Stimulated activated CD8-positive, alpha-beta memory T cell treated with anti-CD3 and anti-CD28 coated beads, Interleukin-12 subunit alpha, Interleukin-12 subunit beta, amount 100 ng/mL, for 1 hour (primary cell): ENCODE measurements around the gene VENTX.

Experiments used
- DNase-seq: peaks from one replicate; pipeline ENCODE4 v3.0.0-alpha.2; 2020; ENCODE audit warnings: low read depth

The VENTX gene

DNA sequence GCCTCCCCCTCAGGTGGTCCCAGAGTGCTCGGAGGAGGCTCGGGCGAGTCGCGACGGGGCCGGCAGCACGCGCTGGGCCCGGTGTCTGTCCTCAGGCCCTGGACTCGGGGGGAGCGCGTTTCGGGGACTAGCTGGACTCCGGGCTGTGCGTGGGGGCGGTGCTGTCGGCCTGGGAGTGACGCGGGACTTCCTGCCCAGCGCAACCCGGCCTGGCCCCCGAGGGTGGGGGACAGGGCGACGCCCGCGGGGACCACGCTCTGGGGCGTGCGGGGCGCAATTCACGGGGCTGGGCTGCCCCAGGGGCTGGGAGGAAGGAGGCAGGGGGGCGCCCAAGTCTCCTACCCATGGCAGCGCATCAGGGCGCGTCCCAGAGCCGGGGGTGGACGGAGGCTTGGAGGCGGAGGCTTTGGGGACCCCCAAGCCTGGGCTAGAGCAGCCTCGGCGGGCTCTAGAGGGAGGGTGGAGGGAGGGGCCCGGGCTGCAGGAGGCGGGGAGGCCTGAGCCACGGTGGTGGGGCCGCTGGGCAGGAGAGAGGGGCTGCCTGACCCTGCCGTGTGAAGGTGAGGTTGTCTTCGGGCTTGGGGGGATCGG is 2.3 kb upstream of the VENTX start:
- DNase-seq: no peak

GRCh38 chr10:133235932-133236331 is 1.7 kb upstream of the VENTX start:
- no peak for DNase-seq

GRCh38 chr10:133236401-133237240 is 1.0 kb upstream of the VENTX start:
- DNase-seq: no peak

GRCh38 chr10:133237241-133237587 is 441 bp upstream of the VENTX start:
- no peak for DNase-seq

- no peak for DNase-seq
Measured at GRCh38 chr10:133238466-133238804, 780 bp downstream of the VENTX start.

GRCh38 chr10:133239990-133240389 is 2.3 kb downstream of the VENTX start:
- DNase-seq: no peak

- DNase-seq: no peak
Measured at GRCh38 chr10:133241501-133242205, 4.0 kb downstream of the VENTX start.

DNA sequence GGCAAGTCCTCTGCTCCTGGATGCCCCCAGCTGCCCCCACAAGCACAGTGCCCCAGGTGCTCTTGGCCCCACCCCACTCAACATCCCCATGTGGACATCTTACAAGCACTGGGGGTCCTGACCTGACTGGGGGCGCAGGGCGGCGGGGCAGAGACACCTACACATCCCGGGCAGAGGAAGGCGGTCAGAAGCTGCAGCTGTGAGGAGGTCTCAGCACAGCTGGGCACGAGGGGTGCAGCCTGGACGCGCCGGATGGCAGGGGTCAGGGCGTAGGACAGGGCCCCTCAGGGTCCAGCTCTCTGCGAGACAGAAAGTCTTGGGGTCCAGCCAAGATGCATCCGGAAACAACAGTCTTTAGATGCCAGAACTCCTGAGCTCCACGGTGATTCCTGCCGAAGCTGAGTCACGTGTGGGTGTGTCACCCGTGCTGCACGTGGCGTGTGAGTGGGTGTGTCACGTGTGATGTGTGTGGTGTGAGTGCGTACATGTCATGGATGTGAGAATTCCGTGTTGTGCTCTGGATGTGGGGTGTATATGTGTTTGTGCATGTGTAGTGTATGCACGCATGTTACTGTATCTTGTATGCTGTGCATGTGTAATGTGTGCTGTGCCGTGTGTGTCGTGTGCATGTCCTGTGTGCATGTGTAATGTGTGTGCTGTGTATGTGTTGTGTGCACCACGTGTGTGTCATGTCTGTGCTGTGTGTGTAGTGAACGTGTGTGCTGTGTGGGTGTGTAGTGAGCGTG is 5.1 kb downstream of the VENTX start:
- no peak for DNase-seq

DNA sequence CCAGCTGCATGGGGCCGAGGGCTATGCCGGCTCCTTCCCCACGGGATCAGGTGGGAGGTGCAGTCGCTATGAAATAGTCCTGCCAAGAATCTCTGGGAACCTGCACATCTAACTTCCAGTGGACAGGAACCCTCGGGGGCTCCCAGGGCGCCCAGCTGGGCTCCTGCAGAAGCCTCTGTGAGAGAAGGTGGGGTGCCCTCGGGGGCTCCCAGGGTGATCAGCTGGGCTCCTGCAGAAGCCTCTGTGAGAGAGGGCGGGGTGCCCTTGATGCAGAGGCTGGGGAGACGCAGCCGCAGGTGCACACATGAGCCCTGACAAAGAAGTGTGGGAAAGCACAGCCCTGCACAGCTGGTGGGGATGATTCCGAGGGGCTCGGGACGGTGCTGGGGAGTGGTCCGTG is 5.9 kb downstream of the VENTX start:
- no peak for DNase-seq

DNA sequence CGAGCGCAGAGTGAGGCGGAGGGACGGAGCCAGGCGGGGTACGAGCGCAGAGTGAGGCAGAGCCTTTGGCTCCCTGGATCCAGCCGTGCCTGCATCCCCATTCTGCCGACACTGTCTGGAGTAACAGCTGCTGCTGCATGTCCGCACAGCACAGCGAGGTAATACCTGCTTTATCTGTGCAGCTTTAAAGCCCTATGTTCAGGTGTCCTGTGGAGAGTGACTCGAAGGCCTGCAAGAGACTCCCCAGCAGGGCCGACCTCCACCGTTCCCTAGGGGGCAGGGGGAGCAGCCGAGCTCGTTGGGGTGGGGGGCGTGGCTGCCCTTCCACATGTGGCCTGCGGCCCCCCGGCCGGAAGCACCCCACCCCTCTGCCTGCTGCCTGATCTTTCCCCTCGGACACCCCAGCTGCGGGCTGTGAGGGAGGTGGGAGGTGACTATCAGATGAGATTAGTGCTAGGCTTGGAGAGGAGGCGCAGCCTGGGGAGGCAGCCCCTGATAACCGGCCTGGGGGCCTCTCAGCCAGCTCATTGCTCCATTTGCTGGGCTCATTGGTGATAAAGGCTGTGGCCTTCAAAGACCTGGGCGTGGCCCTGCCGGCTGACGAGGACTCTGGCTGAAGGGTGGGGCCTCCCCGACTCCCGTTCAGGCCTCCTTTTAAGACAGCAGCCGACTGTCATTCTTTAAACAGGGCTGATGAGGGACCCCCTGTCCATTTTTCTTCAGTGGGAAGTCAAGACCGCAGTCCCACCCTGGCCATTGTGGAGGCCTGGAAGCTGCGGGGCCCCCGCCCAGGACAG is 8.0 kb downstream of the VENTX start:
- no peak for DNase-seq

DNA sequence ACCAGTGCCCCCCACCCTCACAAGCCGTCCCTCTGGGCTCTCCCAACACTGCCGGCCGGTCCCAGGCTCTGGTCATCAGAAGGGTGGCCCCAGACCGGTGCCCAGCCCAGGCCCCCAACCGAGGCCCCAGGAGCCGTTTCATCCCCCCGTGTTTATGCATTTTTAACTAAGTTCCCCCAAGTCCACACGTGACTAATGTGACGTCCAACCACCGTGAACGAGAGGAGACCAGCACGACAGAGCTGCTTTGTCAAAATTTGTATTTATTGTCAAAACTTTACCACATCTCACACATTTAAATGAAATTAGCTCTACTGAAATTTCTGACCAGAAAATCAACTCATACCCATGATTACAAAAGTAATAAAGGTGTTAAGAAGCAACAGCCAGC is 8.6 kb downstream of the VENTX start:
- no peak for DNase-seq

DNA sequence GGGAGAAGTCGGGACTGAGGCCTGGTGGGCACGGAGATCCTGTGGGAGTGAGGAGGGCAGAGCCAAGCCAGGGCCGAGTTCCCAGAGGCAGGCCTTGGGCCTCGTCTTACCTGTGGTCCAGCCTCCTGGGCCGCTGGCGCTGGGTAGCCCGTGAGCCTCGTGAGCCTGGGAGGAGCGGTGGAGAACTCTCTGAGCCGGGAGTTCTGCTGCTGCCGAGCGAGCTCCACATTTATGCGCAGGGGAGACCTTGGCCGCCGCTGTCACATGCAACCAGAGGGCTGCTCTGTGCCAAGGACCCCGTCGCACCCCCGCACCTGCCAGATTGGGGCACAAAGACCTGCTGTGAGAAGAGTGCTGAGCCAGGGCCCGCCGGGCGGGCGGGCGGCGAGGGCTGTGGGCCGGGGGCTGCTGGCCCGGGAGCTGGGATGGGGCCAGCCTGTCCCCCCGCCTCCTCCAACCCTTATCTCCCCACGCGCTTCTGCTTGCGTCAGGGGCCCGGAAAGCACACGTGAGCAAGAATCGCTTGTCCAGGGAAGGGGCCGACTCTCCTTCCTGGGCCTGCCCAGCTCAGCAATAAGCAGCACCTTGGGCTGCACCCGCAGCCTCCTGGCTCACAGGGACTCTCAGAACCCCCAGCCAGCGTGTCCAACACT is 10.2 kb downstream of the VENTX start:
- no peak for DNase-seq

- DNase-seq: no peak
Measured at GRCh38 chr10:133248334-133248715, 10.7 kb downstream of the VENTX start.

GRCh38 chr10:133249094-133249780 is 11.6 kb downstream of the VENTX start:
- DNase-seq: no peak

DNA sequence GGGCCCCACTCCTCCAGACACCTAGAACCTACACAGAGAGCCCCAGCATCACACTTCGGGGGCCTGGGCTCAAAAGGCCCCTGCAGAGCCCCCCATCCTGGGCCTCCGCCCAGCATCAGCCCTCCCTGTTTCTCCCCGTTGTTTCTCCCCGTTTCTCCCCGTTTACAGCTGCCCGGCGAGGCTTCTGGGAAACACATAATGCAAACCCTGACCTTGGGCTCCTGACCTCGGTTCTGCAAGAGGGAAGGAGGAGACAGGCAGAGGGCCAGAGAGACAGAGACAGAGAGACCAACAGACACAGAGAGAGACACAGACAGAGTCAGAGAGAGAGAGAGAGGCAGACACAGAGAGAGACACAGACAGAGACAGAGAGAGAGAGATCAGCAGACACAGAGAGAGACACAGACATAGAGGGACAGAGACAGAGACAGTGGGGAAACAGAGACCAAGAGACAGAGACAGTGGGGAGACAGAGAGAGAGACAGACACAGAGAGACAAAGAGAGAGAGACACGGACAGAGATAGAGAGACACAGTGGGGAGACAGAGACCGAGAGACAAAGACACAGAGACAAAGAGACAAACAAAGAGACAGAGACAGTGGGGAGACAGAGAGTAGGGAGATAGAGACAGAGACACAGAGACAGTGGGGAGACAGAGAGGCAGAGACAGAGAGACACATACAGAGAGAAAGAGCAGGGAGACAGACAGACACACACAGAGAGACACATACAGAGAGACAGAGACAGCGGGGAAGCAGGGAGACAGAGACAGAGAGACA is 12.5 kb downstream of the VENTX start:
- no peak for DNase-seq

GRCh38 chr10:133251388-133252222 is 13.9 kb downstream of the VENTX start:
- no peak for DNase-seq

DNA sequence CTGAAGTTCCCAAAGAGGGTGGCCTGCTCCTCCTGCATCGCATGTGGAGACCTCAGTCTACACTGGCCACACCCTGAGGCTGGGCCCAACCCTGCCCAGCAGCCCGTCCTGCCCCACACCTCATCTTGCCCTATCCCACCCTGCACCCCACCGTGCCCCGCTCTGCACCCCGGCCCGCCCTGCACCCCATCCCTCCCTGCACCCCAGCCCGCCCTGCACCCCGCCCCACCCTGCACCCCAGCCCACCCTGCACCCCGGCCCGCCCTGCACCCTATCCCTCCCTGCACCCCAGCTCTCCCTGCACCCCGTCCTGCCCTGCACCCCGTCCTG is 14.5 kb downstream of the VENTX start:
- DNase-seq: no peak

DNA sequence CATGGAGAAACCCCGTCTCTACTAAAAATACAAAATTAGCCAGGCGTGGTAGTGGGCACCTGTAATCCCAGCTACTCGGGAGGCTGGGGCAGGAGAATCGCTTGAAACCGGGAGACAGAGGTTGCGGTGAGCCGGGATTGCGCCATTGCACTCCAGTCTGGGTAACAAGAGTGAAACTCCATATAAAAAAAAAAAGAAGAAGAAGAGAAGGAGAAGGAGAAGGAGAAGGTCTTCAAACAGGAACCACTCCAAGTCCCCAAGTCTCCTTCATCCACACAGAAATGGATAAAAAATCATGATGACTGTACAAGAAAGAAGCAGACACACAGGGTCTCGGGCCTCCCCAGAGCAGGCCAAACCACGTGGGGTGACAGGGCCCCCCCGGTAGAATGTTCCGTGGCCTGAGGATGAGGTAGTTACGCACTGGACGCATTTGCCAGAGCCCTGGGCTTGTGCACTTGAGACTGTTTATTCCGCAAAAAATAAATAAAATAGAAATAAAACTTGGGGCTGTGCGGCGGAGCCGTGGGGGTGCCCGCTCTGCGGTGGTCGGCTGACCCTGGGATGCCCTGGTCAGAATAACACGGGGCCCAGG is 15.8 kb downstream of the VENTX start:
- no peak for DNase-seq
